Gastrocnemius medialis (tissue), 4 donors: ENCODE results near the gene PARP11. TPM values are rescaled to one million over a fixed set of nuclear protein-coding genes. Genes with fewer than 3 reads are reported as not detected.

Experiments used
- ATAC-seq, 2 donors: fragments of 150-250 bp; one replicate each; pipeline ENCODE4 v1.9.1; 2016
- DNase-seq, 2 donors: peaks; one replicate each; pipeline ENCODE4 v3.0.0-alpha.2; 2019
- H3K27ac ChIP-seq, 4 donors: fragments of 200-600 bp; sonication (generic); 1 replicate in 1 of 4; 2 replicates in 3 of 4; pipeline ENCODE4 v1.5.1; 2016 to 2018; ENCODE audit warnings: mild to moderate bottlenecking in 2 of 4, moderate library complexity in 1 of 4
- H3K27me3 ChIP-seq, 3 donors: fragments of 200-600 bp; sonication (generic) in 2 of 3; 1 replicate in 1 of 3; 2 replicates in 2 of 3; pipeline versions ENCODE4 v1.5.1 to v1.6.0; 2016 to 2019; ENCODE audit warnings: mild to moderate bottlenecking in 1 of 3, moderate library complexity in 1 of 3
- H3K36me3 ChIP-seq, 2 donors: fragments of 200-600 bp; sonication (generic) in 1 of 2; one replicate each; pipeline ENCODE4 v1.5.1; 2017 to 2018
- H3K4me1 ChIP-seq, 2 donors: fragments of 200-600 bp; sonication (generic) in 1 of 2; one replicate each; pipeline ENCODE4 v1.5.1; 2016 to 2017; ENCODE audit warnings: mild to moderate bottlenecking in 2 of 2
- H3K4me3 ChIP-seq, 4 donors: fragments of 200-600 bp; sonication (generic) in 3 of 4; 1 replicate in 1 of 4; 2 replicates in 3 of 4; pipeline ENCODE4 v1.5.1; 2016 to 2019; ENCODE audit warnings: mild to moderate bottlenecking in 2 of 4
- H3K9me3 ChIP-seq, 3 donors: fragments of 200-600 bp; sonication (generic) in 2 of 3; 1 replicate in 1 of 3; 2 replicates in 2 of 3; pipeline ENCODE4 v1.5.1; 2016 to 2019
- CTCF ChIP-seq, 5 experiments: fragments of 450-650 bp in 3 of 5; fragments of 200-600 bp in 2 of 5; sonication (generic) in 2 of 5; IDR thresholded peaks in 4 of 5; conservative IDR thresholded peaks in 1 of 5; 1 replicate in 4 of 5; 2 replicates in 1 of 5; pipeline ENCODE4 v1.5.1; 2016 to 2019; ENCODE audit warnings: antibody characterized with exemption in 5 of 5, mild to moderate bottlenecking in 3 of 5, moderate library complexity in 3 of 5
- POLR2A ChIP-seq, 2 donors: fragments of 450-650 bp; IDR thresholded peaks; one replicate each; pipeline ENCODE4 v1.6.1; 2017; ENCODE audit warnings: antibody characterized with exemption in 2 of 2, mild to moderate bottlenecking in 2 of 2, moderate library complexity in 2 of 2
- in situ Hi-C, 4 donors: fragments of 200-750 bp; cut with MboI; loops; one replicate each; pipeline versions ENCODE4 v1.15.0 to v1.8.0; 2017; ENCODE audit warnings: low sequenced_read_pairs in 4 of 4
- intact Hi-C: fragments of 100-400 bp; cut with DNase I; formaldehyde crosslinking; loops from one replicate; pipeline ENCODE4 v1.15.1; 2023; ENCODE audit warnings: low total_unique reads
- total RNA-seq, 4 donors: library from RNA; depleted of rRNA; stranded (reverse); fragments of >200 nt; gene quantifications; one replicate each; pipeline versions ENCODE4 v1.1.0 to v1.2.3, GENCODE V29; 2016

PARP11 gene
- total RNA-seq, 4 donors from 2014 or later: 0.53 to 2.4 (median 1.2) TPM

GRCh38 chr12:3920351-3921150, 47.4 kb upstream of the PARP11 start:
- no peaks in the 10 kb centered on the region for H3K36me3 ChIP-seq
- no peak overlapping the region for H3K4me3 ChIP-seq
- DNase-seq: no peak
- intact Hi-C loops: no loop called here
- no peaks in the 10 kb centered on the region for H3K4me1 ChIP-seq
- in situ Hi-C loops: no loop called here
- no peak for ATAC-seq
- no peak overlapping the region for H3K27ac ChIP-seq
- H3K27me3 ChIP-seq: peaks cover 4 to 9% (median 5%) of the 10 kb centered on the region in 3 donors
- TF ChIP-seq POLR2A (IDR thresholded peaks at IDR 0.05) (no peak), CTCF (IDR thresholded peaks at IDR 0.05 in 4 of 5, conservative IDR thresholded peaks at IDR 0.05 in 1 of 5) (no peak)
- H3K9me3 ChIP-seq: no peaks in the 10 kb centered on the region

GRCh38 chr12:3913278-3913677, 40.1 kb upstream of the PARP11 start:
- in situ Hi-C loops (no loop called here), intact Hi-C loops (no loop called here)
- no peaks in the 10 kb centered on the region for H3K9me3 ChIP-seq
- no peaks in the 10 kb centered on the region for H3K27me3 ChIP-seq
- H3K27ac ChIP-seq: no peak overlapping the region
- H3K4me1 ChIP-seq: no peaks in the 10 kb centered on the region
- no peak for TF ChIP-seq CTCF (IDR thresholded peaks at IDR 0.05 in 4 of 5, conservative IDR thresholded peaks at IDR 0.05 in 1 of 5)
- no peak for TF ChIP-seq POLR2A (IDR thresholded peaks at IDR 0.05)
- ATAC-seq: no peak
- H3K4me3 ChIP-seq: no peak overlapping the region
- no peaks in the 10 kb centered on the region for H3K36me3 ChIP-seq
- no peak for DNase-seq

- no peaks in the 10 kb centered on the region for H3K9me3 ChIP-seq
- in situ Hi-C loops (no loop called here), intact Hi-C loops (no loop called here)
- DNase-seq (no peak), ATAC-seq (no peak)
- H3K4me3 ChIP-seq: no peak overlapping the region
- no peaks in the 10 kb centered on the region for H3K36me3 ChIP-seq
- no peak for TF ChIP-seq POLR2A (IDR thresholded peaks at IDR 0.05)
- TF ChIP-seq CTCF (IDR thresholded peaks at IDR 0.05 in 4 of 5, conservative IDR thresholded peaks at IDR 0.05 in 1 of 5): no peak
- H3K27me3 ChIP-seq: no peaks in the 10 kb centered on the region
- H3K4me1 ChIP-seq: no peaks in the 10 kb centered on the region
- no peak overlapping the region for H3K27ac ChIP-seq
Observed at GRCh38 chr12:3912863-3913262, 39.7 kb upstream of the PARP11 start.

- intact Hi-C loops (no loop called here), in situ Hi-C loops (no loop called here)
- DNase-seq: no peak
- H3K36me3 ChIP-seq: no peaks in the 10 kb centered on the region
- H3K4me1 ChIP-seq: no peaks in the 10 kb centered on the region
- no peak overlapping the region for H3K27ac ChIP-seq
- no peak for ATAC-seq
- no peak overlapping the region for H3K4me3 ChIP-seq
- no peaks in the 10 kb centered on the region for H3K27me3 ChIP-seq
- no peaks in the 10 kb centered on the region for H3K9me3 ChIP-seq
- TF ChIP-seq POLR2A (IDR thresholded peaks at IDR 0.05): no peak
- TF ChIP-seq CTCF (IDR thresholded peaks at IDR 0.05 in 4 of 5, conservative IDR thresholded peaks at IDR 0.05 in 1 of 5): no peak
Observed at GRCh38 chr12:3911409-3911808, 38.2 kb upstream of the PARP11 start.
